Measurements from ENCODE around the gene ZNF579.
"Not testable (repeated sequence)": the region's sequence is repeated elsewhere in the genome, so short reads cannot be mapped to it uniquely, and the experiment has no call there.

The ZNF579 gene

DNA sequence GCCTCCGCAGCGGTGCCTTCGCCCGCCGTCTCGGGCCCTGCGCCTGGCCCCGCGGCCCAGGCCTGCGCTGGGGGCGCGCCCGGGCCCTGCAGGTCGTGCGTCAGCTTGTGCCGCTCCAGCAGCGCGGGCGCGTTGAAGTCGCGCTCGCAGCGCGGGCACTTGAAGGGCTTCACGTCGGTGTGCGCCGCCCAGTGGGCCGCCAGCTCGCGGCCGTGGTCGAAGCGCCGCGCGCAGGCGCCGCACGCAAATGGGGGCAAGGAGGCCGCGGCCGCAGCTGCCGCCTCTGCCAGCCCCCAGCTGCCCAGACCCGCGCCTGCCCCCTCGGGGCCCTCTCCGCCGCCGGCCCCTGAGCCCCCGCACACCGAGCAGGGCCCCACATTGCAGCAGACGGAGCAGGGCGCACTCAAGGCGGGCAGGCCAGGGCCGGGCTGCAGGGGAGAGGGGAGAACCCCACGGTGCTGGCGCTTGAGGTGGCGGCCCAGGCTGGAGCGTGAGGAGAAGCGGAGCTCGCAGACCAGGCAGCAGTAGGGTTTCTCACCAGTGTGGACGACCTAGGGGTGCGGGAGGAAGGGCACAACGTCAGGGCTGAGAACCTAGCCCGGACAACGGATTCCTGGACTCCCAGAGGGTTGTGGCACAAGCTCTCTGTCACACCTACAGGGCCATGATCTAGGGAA, 12.6 kb upstream of the ZNF579 start:
- no peak for DNase-seq

DNA sequence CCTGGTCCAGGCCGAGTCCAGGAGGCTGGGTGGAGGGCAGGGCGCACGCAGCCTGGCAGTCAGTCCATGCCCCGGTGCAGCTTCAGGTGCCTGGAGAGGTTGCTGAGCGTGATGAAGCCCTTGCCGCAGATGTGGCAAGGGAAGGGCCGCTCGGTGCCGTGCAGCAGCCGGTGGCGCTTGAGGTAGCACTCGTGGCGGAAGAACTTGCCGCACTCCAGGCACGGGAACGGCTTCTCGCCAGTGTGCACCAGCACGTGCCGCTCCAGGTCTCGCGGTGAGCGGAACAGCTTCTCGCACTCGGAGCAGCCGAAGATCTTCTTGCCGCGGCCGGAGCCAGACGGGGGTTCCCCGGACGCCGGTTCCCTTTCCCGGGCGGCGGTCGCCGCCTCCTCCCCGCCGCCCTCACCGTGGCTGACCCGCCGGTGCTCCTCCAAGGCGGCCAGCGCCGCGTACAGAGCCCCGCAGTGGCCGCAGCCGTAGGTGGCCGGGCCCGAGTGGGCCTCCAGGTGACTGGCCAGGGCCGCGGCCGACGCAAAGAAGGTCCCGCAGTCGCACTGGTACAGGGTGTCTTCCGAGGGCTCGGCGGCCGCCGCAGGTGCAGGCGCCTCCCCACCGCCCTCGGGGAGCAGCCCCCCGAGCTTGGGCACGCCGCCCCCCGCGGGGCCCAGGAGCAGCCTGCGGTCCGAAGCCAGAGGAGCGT, 11.9 kb upstream of the ZNF579 start:
- DNase-seq, result no peak

GRCh38 chr19:55591555-55591954, 10.9 kb upstream of the ZNF579 start:
- no peak for DNase-seq

DNA sequence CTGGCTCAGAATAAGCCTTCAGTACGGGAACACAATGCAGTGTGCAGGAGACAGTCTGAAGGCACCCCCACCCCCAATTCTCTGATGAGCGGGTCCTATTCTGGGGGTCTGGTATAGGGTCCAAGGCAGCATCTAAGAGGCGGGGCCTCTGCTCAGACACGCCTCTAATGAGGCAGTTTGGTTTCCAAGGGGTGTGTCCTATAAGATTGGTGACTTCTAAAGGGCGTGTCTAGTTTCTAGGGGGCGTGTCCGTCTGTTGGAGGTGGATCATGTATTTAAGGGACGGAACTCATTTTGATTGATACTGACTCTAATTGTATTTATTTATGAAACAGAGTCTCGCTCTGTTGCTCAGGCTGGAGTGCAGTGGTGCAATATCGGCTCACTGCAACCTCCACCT, 10.0 kb upstream of the ZNF579 start:
- no peak for DNase-seq

GRCh38 chr19:55590109-55590508, 9.5 kb upstream of the ZNF579 start:
- DNase-seq, result no peak

- no peak for DNase-seq
These were observed 8.1 kb upstream of the ZNF579 start for GRCh38 chr19:55588738-55589137.

- DNase-seq, result peak; percentile 94 to 96
These were observed 6.5 kb upstream of the ZNF579 start for GRCh38 chr19:55586976-55587668.

GRCh38 chr19:55585658-55586339, 5.2 kb upstream of the ZNF579 start:
- DNase-seq, result peak; percentile 45 to 59

DNA sequence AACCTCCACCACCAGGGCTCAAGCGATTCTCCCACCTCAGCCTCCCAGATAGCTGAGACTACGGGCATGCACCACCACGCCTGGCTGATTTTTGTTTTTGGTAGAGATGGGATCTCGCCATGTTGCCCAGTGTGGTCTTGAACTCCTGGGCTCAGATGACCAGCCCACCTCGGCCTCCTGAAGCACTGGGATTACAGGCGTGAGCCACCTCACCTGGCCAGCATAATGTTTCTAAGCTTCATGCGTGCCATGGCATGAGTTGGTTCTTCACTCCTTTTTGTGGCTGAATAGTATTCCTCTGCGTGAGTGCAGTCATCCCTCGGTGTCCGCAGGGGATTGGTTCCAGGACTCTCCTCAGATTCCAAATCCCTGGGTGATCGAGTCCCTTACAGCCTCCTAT, 4.2 kb upstream of the ZNF579 start:
- DNase-seq, result no peak

- DNase-seq, result not testable (repeated sequence)
These were observed 3.2 kb upstream of the ZNF579 start for GRCh38 chr19:55583897-55584296.

DNA sequence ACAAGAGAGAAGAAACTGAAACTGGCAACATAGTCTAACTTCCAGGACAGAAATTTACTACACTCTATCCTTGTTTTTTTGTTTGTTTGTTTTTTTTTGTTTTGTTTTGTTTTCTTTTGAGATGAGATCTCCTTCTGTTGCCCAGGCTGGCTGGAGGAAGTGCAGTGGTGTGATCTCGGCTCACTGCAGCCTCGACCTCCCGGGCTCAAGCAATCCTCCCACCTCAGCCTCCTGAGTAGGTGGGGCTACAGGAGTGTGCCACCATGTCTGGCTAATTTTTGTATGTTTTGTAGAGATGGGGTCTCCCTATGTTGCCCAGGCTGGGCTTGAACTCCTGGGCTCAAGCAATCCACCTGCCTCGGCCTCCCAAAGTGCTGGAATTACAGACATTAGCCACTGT, 1.6 kb upstream of the ZNF579 start:
- DNase-seq, result not testable (repeated sequence)

DNA sequence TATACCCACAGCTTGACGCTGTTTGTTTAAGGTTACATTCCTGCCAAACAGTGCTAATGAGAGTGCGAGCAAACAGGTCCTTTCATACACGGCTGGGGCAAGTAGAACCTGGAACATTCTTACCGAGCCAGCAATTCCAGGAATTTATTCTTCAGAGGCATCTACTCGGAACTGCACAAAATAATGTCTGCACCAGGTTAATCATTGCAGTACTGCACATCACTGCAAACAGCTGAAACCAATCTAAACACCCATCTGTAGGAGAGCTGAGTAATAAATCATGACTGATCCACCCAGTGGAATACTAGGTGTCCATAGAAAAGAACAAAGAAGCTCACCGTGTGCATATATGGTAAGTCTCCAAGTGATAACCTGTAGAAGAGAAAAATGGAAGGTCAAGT, 1.2 kb upstream of the ZNF579 start:
- DNase-seq, result no peak

DNA sequence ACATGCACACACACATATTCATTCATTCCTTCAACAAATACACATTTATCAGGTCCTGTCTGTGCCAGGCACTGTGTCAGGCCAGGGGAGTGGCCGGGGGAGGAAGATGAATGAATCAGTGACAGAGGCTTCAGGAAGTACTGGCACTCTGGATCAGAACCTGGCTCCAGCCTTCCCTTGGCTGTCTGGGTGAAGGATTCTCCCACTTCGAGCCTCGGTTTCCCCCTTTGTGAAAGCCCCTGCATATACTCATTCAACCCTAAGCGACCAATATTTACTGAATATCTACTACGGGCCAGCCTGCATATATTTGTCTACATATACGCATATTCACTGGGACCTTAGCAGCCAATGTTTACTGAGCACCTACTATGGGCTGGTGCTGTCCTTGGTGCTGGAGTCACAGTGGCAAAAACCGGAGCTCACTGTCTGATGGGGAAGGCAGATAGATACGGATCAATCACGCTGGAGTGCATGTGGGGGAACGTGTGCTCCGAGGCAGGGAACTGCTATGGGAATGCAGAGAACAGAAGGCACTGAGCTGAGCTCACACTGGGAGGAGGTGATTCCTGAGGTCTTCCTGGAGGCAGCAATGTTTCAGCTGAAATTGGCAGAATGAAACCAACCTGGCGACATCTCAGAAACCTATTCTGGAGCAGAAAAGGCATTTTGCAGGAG, 636 bp upstream of the ZNF579 start:
- DNase-seq, result peak in 1 of 2 donors; percentile 26

- no peak for DNase-seq
These were observed 654 bp downstream of the ZNF579 start for GRCh38 chr19:55579766-55580621.

DNA sequence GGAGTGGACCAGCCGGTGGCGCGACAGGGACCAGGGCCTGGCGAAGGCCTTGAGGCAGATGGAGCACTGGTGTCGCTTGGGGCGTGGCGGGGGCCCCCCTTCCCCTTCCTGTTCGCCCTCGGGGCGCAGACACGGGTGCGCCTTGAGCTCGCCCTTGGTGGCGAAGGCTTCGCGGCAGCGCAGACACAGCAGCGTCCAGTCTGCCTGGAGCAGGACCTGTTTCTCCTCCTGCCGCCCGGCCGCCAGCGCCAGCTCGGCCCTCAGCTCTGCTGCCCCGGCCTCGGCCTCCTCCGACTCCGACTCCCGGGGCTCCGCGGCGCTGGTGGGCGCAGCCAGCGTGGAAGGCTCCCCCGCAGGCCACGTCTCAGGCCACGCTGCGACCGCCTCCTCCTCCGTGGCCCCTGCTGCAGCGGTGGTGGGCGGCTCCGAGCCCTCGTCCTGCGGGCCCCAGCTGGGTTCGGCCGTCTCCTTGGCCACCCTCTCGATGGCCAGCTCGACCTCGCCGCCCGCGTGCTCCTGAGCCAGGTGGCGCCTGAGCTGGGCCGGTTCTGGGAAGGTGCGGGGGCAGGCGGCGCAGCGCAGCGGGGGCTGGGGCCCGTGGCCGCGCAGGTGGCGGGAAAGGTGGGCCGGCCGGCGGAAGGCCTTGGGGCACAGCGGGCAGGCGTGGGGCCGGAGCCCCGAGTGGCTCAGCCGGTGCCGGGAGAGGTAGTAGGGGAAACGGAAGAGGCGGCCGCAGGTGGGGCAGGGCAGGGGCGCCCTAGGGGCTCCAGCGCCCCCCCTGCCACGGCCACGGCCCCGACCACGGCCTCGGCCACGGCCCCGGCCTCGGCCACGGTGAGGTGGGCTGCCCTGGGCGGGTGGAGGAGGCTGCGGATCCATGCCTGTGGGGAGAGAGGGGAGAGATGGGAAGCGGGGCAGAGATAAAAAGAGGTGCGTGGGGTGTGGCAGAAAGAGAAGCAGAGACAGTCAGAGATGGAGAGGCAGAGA, 1.6 kb downstream of the ZNF579 start:
- DNase-seq, result no peak

- no peak for DNase-seq
These were observed 2.5 kb downstream of the ZNF579 start for GRCh38 chr19:55578031-55578760.

- DNase-seq, result no peak
These were observed 3.9 kb downstream of the ZNF579 start for GRCh38 chr19:55576746-55577145.

- DNase-seq, result not testable (repeated sequence)
These were observed 6.7 kb downstream of the ZNF579 start for GRCh38 chr19:55573929-55574328.

DNA sequence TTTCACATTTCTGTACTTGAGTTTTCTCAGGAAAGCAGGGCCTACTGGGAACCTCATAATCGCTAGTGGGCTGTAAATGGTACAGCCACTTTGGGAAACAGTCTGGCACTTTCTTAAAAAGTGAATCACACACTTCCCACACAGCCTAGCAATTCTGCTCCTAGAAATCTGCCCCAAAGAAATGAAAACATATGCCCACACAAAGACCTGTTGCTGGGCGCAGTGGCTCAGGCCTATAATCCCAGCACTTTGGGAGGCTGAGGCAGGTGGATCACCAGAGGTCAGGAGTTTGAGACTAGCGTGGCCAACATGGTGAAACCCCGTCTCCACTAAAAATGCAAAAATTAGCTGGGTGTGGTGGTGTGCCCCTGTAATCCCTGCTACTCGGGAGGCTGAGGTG, 11.2 kb downstream of the ZNF579 start:
- not testable (repeated sequence) for DNase-seq

Measured in CD4-positive, alpha-beta T cell treated with Interleukin-4 for 1 hour (primary cell).